Cardiac fibroblast (primary cell): Measurements from ENCODE around the gene NTRK3.

Source experiments
- DNase-seq, 2 donors: peaks; one replicate each; pipeline versions ENCODE4 v3.0.0 to v3.0.0-alpha.2; 2010; ENCODE audit warnings: low read depth in 2 of 2
- H3K4me3 ChIP-seq, 2 donors: replicated peaks in 1 of 2; 1 replicate in 1 of 2; 2 replicates in 1 of 2; pipeline ENCODE4 v1.5.1; 2011; ENCODE audit warnings: low read depth in 2 of 2, low read length in 2 of 2, mild to moderate bottlenecking in 2 of 2, moderate library complexity in 1 of 2
- CTCF ChIP-seq: IDR thresholded peaks from one replicate; pipeline ENCODE4 v1.5.1; 2011; ENCODE audit warnings: low read depth, mild to moderate bottlenecking, low read length, inconsistent platforms

The NTRK3 gene

GRCh38 chr15:87877822-87878542 lies 378.6 kb downstream of the NTRK3 start:
- no peak for TF ChIP-seq CTCF
- no peak for DNase-seq
- no peak overlapping the region for H3K4me3 ChIP-seq

- no peak for TF ChIP-seq CTCF
- peak; percentile 19 to 83 for DNase-seq
- no peak overlapping the region for H3K4me3 ChIP-seq
These were observed 379.3 kb downstream of the NTRK3 start for GRCh38 chr15:87877114-87877810.

GRCh38 chr15:87874896-87875711 lies 381.4 kb downstream of the NTRK3 start:
- TF ChIP-seq CTCF = no peak
- DNase-seq = peak in 1 of 2 donors; percentile 50
- no peak overlapping the region for H3K4me3 ChIP-seq

GRCh38 chr15:87873516-87873915 lies 383.0 kb downstream of the NTRK3 start:
- peak; percentile 26 to 56 for DNase-seq
- TF ChIP-seq CTCF = no peak
- no peak overlapping the region for H3K4me3 ChIP-seq

- no peak for TF ChIP-seq CTCF
- no peak overlapping the region for H3K4me3 ChIP-seq
- DNase-seq = peak; percentile 12 to 45
These were observed 384.7 kb downstream of the NTRK3 start for GRCh38 chr15:87871731-87872320.

GRCh38 chr15:87871258-87871681 lies 385.3 kb downstream of the NTRK3 start:
- peak in 1 of 2 donors; percentile 55 for DNase-seq
- TF ChIP-seq CTCF = no peak
- no peak overlapping the region for H3K4me3 ChIP-seq
